Caco-2 (cell line): ENCODE results near the gene TBC1D10B. TPM values are rescaled to one million over a fixed set of nuclear protein-coding genes. Genes with fewer than 3 reads are reported as not detected.

ENCODE experiments used
- BruUV-seq: library from RNA; stranded (reverse); fragments of 400-500 nt; replicated peaks from 2 replicates; lab custom pipeline; 2021; lab: Mats Ljungman, UMichigan
- CTCF ChIA-PET: fragments of 300-600 bp; sonication (Branson Sonifier 250); formaldehyde crosslinking; loops from one replicate; lab custom pipeline; 2022; ENCODE audit warnings: antibody characterized with exemption; lab: Charles Lee
- POLR2A ChIA-PET: fragments of 300-600 bp; sonication (Branson Sonifier 250); formaldehyde crosslinking; loops from one replicate; lab custom pipeline; 2022; ENCODE audit warnings: antibody characterized with exemption; lab: Charles Lee
- DNase-seq, 2 experiments: peaks; one replicate each; pipeline versions ENCODE4 v3.0.0 to v3.0.0-alpha.2; 2020 to 2022
- H3K27me3 ChIP-seq: replicated peaks from 2 replicates; pipeline ENCODE4 v1.6.0; 2011; ENCODE audit warnings: low read length; ENCODE audit not compliant: control insufficient read depth, insufficient read depth
- H3K36me3 ChIP-seq: 2 replicates; pipeline ENCODE4 v1.5.1; 2011; ENCODE audit warnings: low read length; ENCODE audit not compliant: control insufficient read depth, insufficient read depth
- H3K4me1 ChIP-seq: fragments of 250-450 bp; sonication (Bioruptor Pico); 2 replicates; pipeline ENCODE4 v1.5.1; 2020; ENCODE audit warnings: mild to moderate bottlenecking
- H3K4me3 ChIP-seq: 2 replicates; pipeline ENCODE4 v1.5.1; 2011; ENCODE audit warnings: low read depth, mild to moderate bottlenecking, control low read depth, low read length
- H3K9me3 ChIP-seq: fragments of 250-450 bp; sonication (Bioruptor Pico); 2 replicates; pipeline ENCODE4 v1.5.1; 2020; ENCODE audit warnings: mild to moderate bottlenecking, moderate library complexity
- H3K27ac Mint-ChIP-seq: one replicate; pipeline ENCODE4 v1.8.0; 2022; ENCODE audit warnings: mixed read lengths; ENCODE audit not compliant: unreplicated experiment
- H3K27me3 Mint-ChIP-seq: one replicate; pipeline ENCODE4 v1.8.0; 2022; ENCODE audit warnings: mixed read lengths; ENCODE audit not compliant: insufficient read depth, unreplicated experiment
- H3K36me3 Mint-ChIP-seq: one replicate; pipeline ENCODE4 v1.8.0; 2022; ENCODE audit warnings: mild to moderate bottlenecking, mixed read lengths; ENCODE audit not compliant: insufficient read depth, unreplicated experiment
- H3K4me1 Mint-ChIP-seq: one replicate; pipeline ENCODE4 v1.8.0; 2022; ENCODE audit warnings: low read depth, mixed read lengths; ENCODE audit not compliant: unreplicated experiment
- H3K4me3 Mint-ChIP-seq: one replicate; pipeline ENCODE4 v1.8.0; 2022; ENCODE audit warnings: mild to moderate bottlenecking, moderate library complexity, mixed read lengths; ENCODE audit not compliant: unreplicated experiment
- H3K9me3 Mint-ChIP-seq: one replicate; pipeline ENCODE4 v1.8.0; 2022; ENCODE audit warnings: mixed read lengths; ENCODE audit not compliant: unreplicated experiment
- CTCF ChIP-seq, 2 experiments: fragments of 200-600 bp in 1 of 2; IDR thresholded peaks; 1 replicate in 1 of 2; 2 replicates in 1 of 2; pipeline versions ENCODE4 v1.5.1 to v1.8.0; 2011 to 2022; ENCODE audit warnings: antibody characterized with exemption in 1 of 2, control low read depth in 1 of 2, inconsistent platforms in 1 of 2, low read depth in 1 of 2, low read length in 1 of 2, mild to moderate bottlenecking in 1 of 2, moderate library complexity in 1 of 2; ENCODE audit not compliant: insufficient read depth in 1 of 2, severe bottlenecking in 1 of 2, unreplicated experiment in 1 of 2
- intact Hi-C: fragments of 100-400 bp; cut with micrococcal nuclease; formaldehyde crosslinking; loops from one replicate; pipeline ENCODE4 v1.10.0; 2022; ENCODE audit not compliant: unreplicated experiment
- total RNA-seq: library from RNA; stranded (reverse); gene quantifications from 2 replicates; pipeline ENCODE4 v1.2.3, GENCODE V29; 2022

TBC1D10B gene
- total RNA-seq, 1 experiment from 2014 or later = 36.9 TPM

GRCh38 chr16:30349675-30350074 lies 20.6 kb downstream of the TBC1D10B start:
- intact Hi-C loops = no loop called here
- Mint-ChIP-seq H3K9me3 (no peaks in the 10 kb centered on the region), H3K27me3 (no peaks in the 10 kb centered on the region), H3K36me3 (peaks cover 49% of the 10 kb centered on the region), H3K27ac (no peak overlapping the region), H3K4me3 (no peak overlapping the region), H3K4me1 (no peaks in the 10 kb centered on the region)
- peaks cover 3% of the 10 kb centered on the region; the same call in 1 of the 2 replicates for H3K36me3 ChIP-seq
- no TSS peak for BruUV-seq
- ChIA-PET CTCF (interaction anchor here (1.0 kb wide), 1 partner anchor 14 kb away, joined by 3 read pairs; no protein-coding TSS in a partner anchor), POLR2A (interaction anchor here (1.6 kb wide), 1 partner anchor 21 kb away, joined by 13 read pairs; no protein-coding TSS in a partner anchor)
- no peaks in the 10 kb centered on the region for H3K27me3 ChIP-seq
- H3K4me3 ChIP-seq = no peak overlapping the region
- no peak for TF ChIP-seq CTCF (IDR thresholded peaks at IDR 0.05; ENCODE audit: insufficient read depth in 1 of 2, low read depth in 1 of 2, low read length in 1 of 2, severe bottlenecking in 1 of 2, unreplicated experiment in 1 of 2)
- H3K4me1 ChIP-seq = no peaks in the 10 kb centered on the region
- DNase-seq = no peak
- no peaks in the 10 kb centered on the region for H3K9me3 ChIP-seq

- CTCF ChIA-PET = no interaction called here
- Histone ChIP-seq H3K9me3 (no peaks in the 10 kb centered on the region), H3K27me3 (no peaks in the 10 kb centered on the region), H3K4me3 (no peak overlapping the region), H3K4me1 (no peaks in the 10 kb centered on the region), H3K36me3 (peaks cover 3% of the 10 kb centered on the region; the same call in 1 of the 2 replicates)
- no TSS peak for BruUV-seq
- TF ChIP-seq CTCF (IDR thresholded peaks at IDR 0.05; ENCODE audit: insufficient read depth in 1 of 2, low read depth in 1 of 2, low read length in 1 of 2, severe bottlenecking in 1 of 2, unreplicated experiment in 1 of 2) = no peak
- Mint-ChIP-seq H3K27me3 (no peaks in the 10 kb centered on the region), H3K4me1 (no peaks in the 10 kb centered on the region), H3K9me3 (no peaks in the 10 kb centered on the region), H3K27ac (no peak overlapping the region), H3K36me3 (peaks cover 42% of the 10 kb centered on the region), H3K4me3 (no peak overlapping the region)
- no peak for DNase-seq
- POLR2A ChIA-PET = interaction anchor here (0.7 kb wide), 1 partner anchor 364 kb away, joined by 4 read pairs; no protein-coding TSS in a partner anchor
- intact Hi-C loops = no loop called here
These were observed 21.4 kb downstream of the TBC1D10B start for GRCh38 chr16:30348929-30349328.

- no peak for TF ChIP-seq CTCF (IDR thresholded peaks at IDR 0.05; ENCODE audit: insufficient read depth in 1 of 2, low read depth in 1 of 2, low read length in 1 of 2, severe bottlenecking in 1 of 2, unreplicated experiment in 1 of 2)
- H3K27me3 ChIP-seq = no peaks in the 10 kb centered on the region
- no peaks in the 10 kb centered on the region for H3K9me3 Mint-ChIP-seq
- H3K4me3 Mint-ChIP-seq = no peak overlapping the region
- H3K4me1 ChIP-seq = no peaks in the 10 kb centered on the region
- H3K4me3 ChIP-seq = no peak overlapping the region
- H3K36me3 ChIP-seq = peaks cover 3% of the 10 kb centered on the region; the same call in 1 of the 2 replicates
- POLR2A ChIA-PET = no interaction called here
- no peak for DNase-seq
- intact Hi-C loops = no loop called here
- no peaks in the 10 kb centered on the region for H3K4me1 Mint-ChIP-seq
- H3K27me3 Mint-ChIP-seq = no peaks in the 10 kb centered on the region
- peaks cover 33% of the 10 kb centered on the region for H3K36me3 Mint-ChIP-seq
- BruUV-seq = no TSS peak
- H3K27ac Mint-ChIP-seq = no peak overlapping the region
- CTCF ChIA-PET = no interaction called here
- H3K9me3 ChIP-seq = no peaks in the 10 kb centered on the region
These were observed 22.2 kb downstream of the TBC1D10B start for GRCh38 chr16:30348113-30348512.
